Stimulated activated CD8-positive, alpha-beta memory T cell treated with anti-CD3 and anti-CD28 coated beads, Interleukin-15, amount 100 ng/mL, for 24 hours (primary cell): ENCODE data around the gene UTP11.

Experiments
- DNase-seq: peaks from one replicate; pipeline ENCODE4 v3.0.0-alpha.2; 2020; ENCODE audit warnings: low read depth

UTP11 gene

GRCh38 chr1:38046333-38046883 lies 33.9 kb downstream of the UTP11 start, which contains the start of gene POU3F1:
Gene POU3F1 (minus strand): TSS chr1:38046793. CDS start chr1:38046743, 50 bp downstream.
- no peak for DNase-seq

GRCh38 chr1:38046884-38047602 lies 34.5 kb downstream of the UTP11 start:
- peak; percentile 61 for DNase-seq

- DNase-seq = no peak
These were observed 35.1 kb downstream of the UTP11 start for GRCh38 chr1:38047603-38048141.

- no peak for DNase-seq
These were observed 38.0 kb downstream of the UTP11 start for GRCh38 chr1:38050397-38051078.

- DNase-seq = no peak
These were observed 38.6 kb downstream of the UTP11 start for GRCh38 chr1:38051079-38051543.

- no peak for DNase-seq
These were observed 40.3 kb downstream of the UTP11 start for GRCh38 chr1:38052750-38053415.

GRCh38 chr1:38053416-38054091 lies 41.0 kb downstream of the UTP11 start:
- no peak for DNase-seq

GRCh38 chr1:38055398-38055797 lies 42.9 kb downstream of the UTP11 start:
- DNase-seq = no peak

GRCh38 chr1:38055965-38056364 lies 43.4 kb downstream of the UTP11 start:
- no peak for DNase-seq

GRCh38 chr1:38059635-38060250 lies 47.2 kb downstream of the UTP11 start:
- DNase-seq = no peak

- no peak for DNase-seq
These were observed 48.0 kb downstream of the UTP11 start for GRCh38 chr1:38060498-38060897.

GRCh38 chr1:38061290-38061689 lies 48.8 kb downstream of the UTP11 start:
- DNase-seq = no peak

GRCh38 chr1:38061883-38062328 lies 49.4 kb downstream of the UTP11 start:
- DNase-seq = no peak

GRCh38 chr1:38062361-38063288 lies 50.1 kb downstream of the UTP11 start:
- no peak for DNase-seq

GRCh38 chr1:38063616-38064015 lies 51.1 kb downstream of the UTP11 start:
- DNase-seq = no peak

- DNase-seq = no peak
These were observed 51.8 kb downstream of the UTP11 start for GRCh38 chr1:38064197-38064903.

- DNase-seq = no peak
These were observed 55.9 kb downstream of the UTP11 start for GRCh38 chr1:38068220-38068979.

GRCh38 chr1:38068980-38069340 lies 56.4 kb downstream of the UTP11 start:
- no peak for DNase-seq
